GM06990 (cell line): ENCODE results near the gene HCK.

ENCODE experiments used
- DNase-seq: peaks from one replicate; pipeline ENCODE4 v3.0.0-alpha.2; 2011; ENCODE audit not compliant: insufficient read length; ENCODE audit errors: extremely low read depth
- H3K27me3 ChIP-seq: replicated peaks from 2 replicates; pipeline ENCODE4 v1.6.0; 2011; ENCODE audit warnings: low read length; ENCODE audit not compliant: control insufficient read depth, insufficient read depth
- H3K36me3 ChIP-seq: 2 replicates; pipeline ENCODE4 v1.5.1; 2011; ENCODE audit warnings: low read length; ENCODE audit not compliant: control insufficient read depth, insufficient read depth
- H3K4me3 ChIP-seq: replicated peaks from 2 replicates; pipeline ENCODE4 v1.5.1; 2011; ENCODE audit warnings: low read depth, mild to moderate bottlenecking, control low read depth, low read length
- CTCF ChIP-seq: IDR thresholded peaks from 2 replicates; pipeline ENCODE4 v1.5.1; 2011; ENCODE audit warnings: low read length, control low read depth, mild to moderate bottlenecking, inconsistent platforms; ENCODE audit not compliant: insufficient read depth, poor library complexity, severe bottlenecking

HCK gene

GRCh38 chr20:32036716-32037485 lies 15.1 kb upstream of the HCK start:
- no peaks in the 10 kb centered on the region for H3K27me3 ChIP-seq
- no peak for DNase-seq
- H3K36me3 ChIP-seq, result no peaks in the 10 kb centered on the region
- TF ChIP-seq CTCF, result no peak
- no peak overlapping the region for H3K4me3 ChIP-seq

DNA sequence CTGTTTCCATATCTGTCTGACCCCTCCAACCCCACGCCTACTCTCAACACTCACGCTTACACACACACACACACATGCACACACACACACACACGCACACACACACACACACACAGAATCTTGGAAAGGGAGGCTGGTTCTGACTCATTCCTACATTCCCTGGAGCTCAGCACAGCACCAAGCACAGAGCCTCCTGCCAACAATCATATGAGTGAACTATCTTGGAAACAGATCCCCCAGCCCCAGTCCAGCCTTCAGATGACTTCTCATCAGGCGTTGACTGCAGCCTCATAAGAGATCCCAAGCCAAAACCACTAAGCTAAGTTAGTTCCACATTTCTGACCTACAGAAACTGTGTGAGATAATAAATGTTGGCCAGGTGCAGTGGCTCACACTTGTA lies 14.1 kb upstream of the HCK start:
- no peak overlapping the region for H3K4me3 ChIP-seq
- TF ChIP-seq CTCF, result no peak
- no peaks in the 10 kb centered on the region for H3K27me3 ChIP-seq
- no peaks in the 10 kb centered on the region for H3K36me3 ChIP-seq
- DNase-seq, result no peak

GRCh38 chr20:32040142-32040953 lies 11.7 kb upstream of the HCK start:
- H3K4me3 ChIP-seq, result no peak overlapping the region; the same call in 1 of the 2 replicates
- DNase-seq, result peak; percentile 79

GRCh38 chr20:32045999-32046398 lies 6.0 kb upstream of the HCK start:
- no peak for DNase-seq
- no peak overlapping the region for H3K4me3 ChIP-seq
- no peaks in the 10 kb centered on the region; the same call in 1 of the 2 replicates for H3K27me3 ChIP-seq
- no peaks in the 10 kb centered on the region for H3K36me3 ChIP-seq
- no peak for TF ChIP-seq CTCF

More at GRCh38 chr20:32040142-32040953, 11.7 kb upstream of the HCK start:
- H3K27me3 ChIP-seq, result no peaks in the 10 kb centered on the region
- no peaks in the 10 kb centered on the region for H3K36me3 ChIP-seq
- TF ChIP-seq CTCF, result no peak

DNA sequence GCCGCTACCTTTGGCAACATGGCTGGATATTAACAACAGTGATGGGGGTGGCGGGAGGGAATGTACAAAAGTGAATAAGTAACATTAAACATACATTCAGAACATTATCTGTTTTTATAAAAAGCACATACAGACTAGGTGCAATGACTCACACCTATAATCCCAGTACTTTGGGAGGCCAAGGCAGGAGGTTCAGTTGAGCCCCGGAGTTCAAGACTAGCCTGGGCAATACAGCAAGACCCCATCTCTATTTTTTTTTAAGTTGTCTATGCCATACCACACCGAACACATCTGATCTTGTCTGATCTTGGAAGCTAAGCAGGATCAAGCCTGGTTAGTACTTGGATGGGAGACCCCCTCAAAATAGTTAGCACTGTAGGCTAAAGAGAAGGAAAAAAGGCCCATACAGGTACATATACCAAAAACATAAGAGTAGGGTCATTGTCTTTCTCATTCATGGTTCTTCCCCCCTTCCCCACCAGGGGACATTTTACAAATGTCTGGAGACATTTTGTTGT lies 1.7 kb upstream of the HCK start:
- H3K36me3 ChIP-seq, result peaks cover 1% of the 10 kb centered on the region; the same call in 1 of the 2 replicates
- no peak for TF ChIP-seq CTCF
- no peaks in the 10 kb centered on the region; the same call in 1 of the 2 replicates for H3K27me3 ChIP-seq
- DNase-seq, result no peak
- H3K4me3 ChIP-seq, result no peak overlapping the region
